GM11168 (cell line): ENCODE measurements around the gene DTX3.

Experiments used
- in situ Hi-C: fragments of 300-500 bp; cut with MboI; formaldehyde crosslinking; loops from one replicate; pipeline ENCODE4 v1.12.0; 2022; ENCODE audit warnings: low sequenced_read_pairs; ENCODE audit not compliant: unreplicated experiment

Gene DTX3

GRCh38 chr12:57657744-57658143 is 53.1 kb downstream of the DTX3 start:
- in situ Hi-C loops, result no loop called here

- in situ Hi-C loops, result no loop called here
Measured at GRCh38 chr12:57658890-57659289, 54.3 kb downstream of the DTX3 start.
